Cardiac septum (tissue), 1 donor: ENCODE data around the gene CACNA1A. TPM values are rescaled to one million over a fixed set of nuclear protein-coding genes. Genes with fewer than 3 reads are reported as not detected.

Experiments
- DNase-seq: peaks from one replicate; pipeline ENCODE4 v3.0.0-alpha.2; 2020; ENCODE audit warnings: low spot score
- intact Hi-C: fragments of 100-400 bp; cut with DNase I; formaldehyde crosslinking; loops from one replicate; pipeline ENCODE4 v1.14.0; 2022
- total RNA-seq: library from RNA; stranded (reverse); fragmentation: NEBNext Ultra II Directional; extraction: Animal tissue kit (Norgen Biotek cat#: 25700); gene quantifications from one replicate; pipeline ENCODE4 v1.2.1, GENCODE V29; 2021
- donor health status: DM: no; HTN: no; CAD: no.

The CACNA1A gene
- total RNA-seq, 1 donor from 2014 or later = 1.3 TPM

GRCh38 chr19:13330285-13330684 lies 176.0 kb downstream of the CACNA1A start:
- no peak for DNase-seq
- intact Hi-C loops = no loop called here

DNA sequence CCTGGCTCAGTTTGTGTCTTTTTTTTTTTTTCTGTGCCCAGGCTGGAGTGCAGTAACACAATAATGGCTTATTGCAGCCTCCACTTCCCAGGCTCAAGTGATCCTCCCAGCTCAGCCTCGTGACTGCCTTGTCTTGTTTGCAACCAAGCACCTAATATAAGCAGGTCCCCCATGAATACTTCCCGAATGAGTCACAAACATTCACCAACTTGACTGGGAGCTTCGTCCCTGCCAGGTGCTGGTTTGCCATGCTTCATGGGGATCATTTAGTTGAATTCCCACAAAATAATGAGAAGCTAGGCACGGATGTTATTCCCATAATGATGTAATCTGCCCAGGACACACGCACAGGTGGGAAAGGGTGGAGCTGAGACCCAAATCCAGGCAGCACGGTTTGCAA lies 176.5 kb downstream of the CACNA1A start:
- intact Hi-C loops = no loop called here
- DNase-seq = no peak

DNA sequence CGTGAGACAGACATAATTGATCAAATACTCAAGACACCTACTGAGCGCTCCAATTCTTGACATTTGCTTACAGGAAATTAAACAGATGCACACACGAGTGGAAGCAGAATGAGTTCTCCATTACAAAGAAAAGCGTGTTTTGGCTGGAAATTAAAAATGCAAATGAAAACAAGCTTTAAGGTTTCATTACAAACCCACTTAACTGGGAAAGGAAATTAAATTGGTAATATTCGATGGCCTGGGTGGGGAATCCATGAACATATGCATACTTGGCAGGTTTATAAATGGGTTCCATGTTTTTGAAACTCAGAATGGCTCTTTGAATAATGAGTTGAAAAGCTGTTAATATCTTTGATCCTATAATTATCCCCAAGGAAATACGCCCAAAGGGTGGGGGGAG lies 178.0 kb downstream of the CACNA1A start:
- intact Hi-C loops = no loop called here
- no peak for DNase-seq

DNA sequence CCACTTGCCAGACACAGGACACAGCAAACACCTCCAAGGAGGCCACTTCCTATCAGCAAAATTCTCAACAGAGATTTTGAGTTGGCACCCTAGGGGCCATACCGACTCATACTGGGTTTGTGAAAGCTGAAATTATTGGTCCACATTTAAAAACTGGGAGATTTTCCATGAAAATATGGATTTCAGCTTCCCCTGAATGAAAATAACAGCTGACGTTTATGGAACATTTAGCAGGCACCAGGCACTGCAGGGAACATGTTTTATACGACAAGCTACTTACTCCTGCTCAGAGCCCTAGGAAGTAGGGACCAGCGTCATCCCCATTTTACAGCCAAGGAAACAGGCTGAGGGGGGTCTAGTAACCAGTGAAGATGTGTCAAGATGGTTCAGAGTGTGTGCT lies 186.8 kb downstream of the CACNA1A start:
- DNase-seq = no peak
- intact Hi-C loops = no loop called here

DNA sequence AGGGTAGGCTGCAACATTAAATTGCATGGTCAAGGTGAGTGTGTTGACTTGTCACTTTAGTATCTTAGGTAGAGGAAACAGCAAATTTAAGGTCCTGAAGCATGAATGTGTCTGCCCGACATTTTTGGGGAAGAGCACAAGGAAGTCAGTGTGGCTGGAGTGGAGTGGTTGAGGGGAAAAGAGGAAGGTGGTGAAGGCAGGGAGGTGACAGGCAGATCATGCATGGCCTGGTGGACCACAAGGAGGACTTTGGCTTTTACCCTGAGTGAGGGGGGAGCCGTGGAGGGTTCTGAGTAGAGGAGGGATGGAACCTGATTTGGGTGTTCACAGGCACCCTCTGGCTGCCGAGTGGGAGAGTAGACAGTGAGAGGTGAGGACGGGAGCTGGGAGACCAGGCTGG lies 188.1 kb downstream of the CACNA1A start:
- intact Hi-C loops = no loop called here
- DNase-seq = no peak

- intact Hi-C loops = no loop called here
- DNase-seq = no peak
Observed at GRCh38 chr19:13315495-13315894, 190.8 kb downstream of the CACNA1A start.

DNA sequence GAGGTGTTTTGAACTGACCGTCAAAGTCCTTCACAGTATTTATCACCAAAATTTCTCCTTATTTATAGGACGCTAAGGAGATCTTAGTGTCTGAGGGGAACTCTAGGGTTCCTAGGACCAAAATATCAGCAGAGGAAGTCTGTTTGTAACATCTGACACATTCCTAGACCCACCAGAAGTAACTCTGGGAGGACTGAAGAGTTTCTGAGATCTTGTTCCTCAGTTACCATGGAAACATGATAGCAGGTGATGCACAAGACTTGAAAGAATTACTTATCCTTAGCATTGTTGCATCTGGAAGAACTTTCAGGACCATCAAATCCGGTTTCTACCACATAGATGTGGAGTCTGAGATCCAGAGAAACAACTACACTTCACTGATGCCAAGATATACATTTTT lies 191.5 kb downstream of the CACNA1A start:
- intact Hi-C loops = no loop called here
- DNase-seq = no peak

DNA sequence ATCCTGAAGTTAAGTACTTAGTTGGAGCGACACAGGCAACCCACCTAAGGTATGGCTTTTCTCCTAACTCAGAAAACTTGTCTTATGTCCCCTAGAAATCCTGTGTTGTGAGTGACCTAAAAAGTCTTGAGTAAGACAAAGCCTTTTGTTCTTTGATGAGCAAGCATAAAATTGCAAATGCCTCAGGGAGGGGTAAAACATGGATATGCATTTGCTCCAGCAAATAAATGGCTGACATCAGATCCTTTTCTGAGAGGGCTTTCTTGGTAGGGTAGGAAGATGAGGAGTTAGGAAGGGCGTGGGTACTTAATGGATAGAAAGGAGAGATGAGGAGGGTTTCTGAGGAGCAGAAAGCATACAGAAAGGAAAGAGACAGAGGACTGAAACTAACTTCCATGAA lies 192.4 kb downstream of the CACNA1A start:
- no peak for DNase-seq
- intact Hi-C loops = no loop called here

DNA sequence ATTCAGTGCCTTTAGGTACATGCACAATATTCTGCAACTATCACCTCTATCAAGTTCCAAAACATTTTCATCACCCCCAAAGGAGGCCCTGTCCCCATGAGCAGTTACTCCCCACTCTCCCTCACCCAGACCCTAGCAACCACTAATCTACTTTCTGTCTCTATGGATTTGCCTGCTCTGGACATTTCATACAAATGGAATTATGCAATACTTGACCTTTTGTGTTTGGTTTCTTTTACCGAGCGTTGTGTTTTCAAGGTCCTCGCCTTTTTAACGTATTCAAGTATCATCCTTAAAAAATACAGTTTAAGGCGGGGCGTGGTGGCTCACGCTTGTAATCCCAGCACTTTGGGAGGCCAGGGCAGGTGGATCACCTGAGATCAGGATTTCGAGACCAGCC lies 196.4 kb downstream of the CACNA1A start:
- no peak for DNase-seq

DNA sequence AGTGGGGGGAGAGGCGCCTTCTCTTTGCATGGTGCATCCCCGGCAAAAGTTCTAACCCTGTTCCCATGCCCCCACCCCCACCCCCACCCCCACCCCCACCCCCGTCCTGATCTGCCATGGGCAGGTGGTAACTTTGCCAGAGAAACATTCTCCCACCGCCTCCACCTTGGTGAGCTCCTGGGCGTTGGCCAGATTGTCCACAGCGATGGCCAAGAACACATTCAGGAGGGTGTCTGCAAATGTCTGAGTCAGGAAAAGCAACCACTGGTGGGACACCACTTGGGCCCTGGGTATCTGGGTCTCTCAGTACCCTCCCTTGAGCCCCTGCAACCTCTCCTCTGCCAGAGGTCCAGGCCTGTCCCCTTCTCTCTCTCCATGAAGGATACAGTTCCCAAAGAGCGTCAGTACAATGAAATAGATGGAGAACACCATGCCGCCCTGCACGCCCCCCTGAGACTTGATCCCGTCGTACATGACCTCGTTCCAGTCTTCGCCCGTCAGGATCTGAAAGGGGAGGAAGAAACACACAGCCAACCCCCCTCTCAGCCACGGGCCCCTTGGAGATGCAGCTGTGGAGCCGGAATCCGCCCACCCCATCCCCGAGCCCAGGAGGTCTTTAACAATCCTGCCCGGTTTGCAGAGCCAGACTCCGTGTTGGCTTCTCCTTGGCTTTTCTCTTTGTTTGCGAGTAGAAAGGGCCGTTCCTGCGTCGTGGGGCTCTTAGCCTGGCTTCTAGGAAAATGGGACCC lies 202.7 kb downstream of the CACNA1A start:
- intact Hi-C loops = no loop called here
- DNase-seq = no peak

More for the DNA sequence above, 196.4 kb downstream of the CACNA1A start:
- intact Hi-C loops = no loop called here

DNA sequence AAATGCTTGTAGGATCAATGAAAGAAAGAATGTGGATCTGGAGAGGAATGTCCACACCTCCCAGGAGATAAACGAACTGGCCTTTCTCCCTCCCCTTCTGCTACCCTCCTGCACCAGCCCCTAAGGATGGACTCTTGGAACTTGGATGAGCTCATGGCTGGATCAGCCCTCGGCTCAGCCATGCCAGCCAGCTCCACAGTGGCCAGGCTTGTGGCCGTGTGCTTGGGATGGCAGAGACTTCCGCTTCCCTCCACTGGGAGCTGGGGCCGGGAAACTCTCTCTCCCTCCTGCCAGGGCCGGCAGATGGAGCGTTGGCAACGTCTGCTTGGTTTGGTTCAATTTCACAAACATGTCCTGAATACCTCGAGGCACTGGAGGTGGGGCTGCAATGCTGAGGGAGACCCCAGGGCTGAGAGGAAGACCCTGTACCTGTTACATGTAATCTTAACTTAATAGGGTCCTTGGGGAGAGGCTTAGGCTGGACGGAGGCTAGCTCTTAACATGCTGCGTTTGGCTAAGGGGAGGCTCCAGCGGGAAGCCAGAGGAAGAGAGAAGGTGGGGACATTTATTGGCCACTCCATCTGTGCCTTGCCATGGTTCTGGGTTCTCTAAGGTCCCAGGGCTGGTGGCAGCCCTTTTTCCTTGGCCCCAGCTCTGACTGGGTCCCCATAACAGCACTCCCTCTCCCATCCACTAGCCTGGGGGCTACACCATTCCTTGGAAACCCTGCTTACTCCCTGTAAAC lies 203.6 kb downstream of the CACNA1A start:
- no peak for DNase-seq
- intact Hi-C loops = no loop called here

DNA sequence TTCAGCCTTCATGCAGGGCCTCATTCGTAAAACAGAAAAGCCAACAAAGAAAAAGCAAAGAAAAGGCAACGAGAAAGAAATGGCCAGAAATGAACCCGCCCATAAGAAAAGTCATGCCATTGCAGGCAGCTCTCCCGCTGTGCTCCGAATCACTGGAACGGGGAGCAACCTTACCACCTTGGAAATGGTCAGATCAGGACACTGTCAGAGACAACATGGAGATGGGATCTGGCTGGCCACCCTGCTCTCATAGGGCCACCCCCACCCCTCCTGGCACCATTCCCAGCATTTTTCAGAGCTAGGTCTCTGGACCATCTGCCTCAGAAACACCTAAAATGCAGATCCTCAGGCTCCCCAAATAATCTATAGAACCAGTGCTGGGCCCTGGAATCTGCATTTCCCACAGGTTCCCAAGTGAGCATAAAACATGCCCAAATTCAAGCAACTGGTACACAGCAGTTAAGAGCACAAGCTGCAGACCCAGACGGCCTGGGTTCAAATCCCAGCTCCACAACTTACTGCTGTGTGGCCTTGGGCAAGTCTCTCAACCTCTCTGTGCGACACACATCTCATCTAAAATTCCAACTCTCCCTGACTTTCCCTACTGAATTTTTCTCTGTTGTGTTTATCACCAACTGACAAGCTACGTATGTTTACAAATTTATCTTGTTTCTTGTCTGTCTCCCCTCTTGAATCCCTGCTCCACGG lies 204.5 kb downstream of the CACNA1A start:
- intact Hi-C loops = no loop called here
- DNase-seq = no peak

DNA sequence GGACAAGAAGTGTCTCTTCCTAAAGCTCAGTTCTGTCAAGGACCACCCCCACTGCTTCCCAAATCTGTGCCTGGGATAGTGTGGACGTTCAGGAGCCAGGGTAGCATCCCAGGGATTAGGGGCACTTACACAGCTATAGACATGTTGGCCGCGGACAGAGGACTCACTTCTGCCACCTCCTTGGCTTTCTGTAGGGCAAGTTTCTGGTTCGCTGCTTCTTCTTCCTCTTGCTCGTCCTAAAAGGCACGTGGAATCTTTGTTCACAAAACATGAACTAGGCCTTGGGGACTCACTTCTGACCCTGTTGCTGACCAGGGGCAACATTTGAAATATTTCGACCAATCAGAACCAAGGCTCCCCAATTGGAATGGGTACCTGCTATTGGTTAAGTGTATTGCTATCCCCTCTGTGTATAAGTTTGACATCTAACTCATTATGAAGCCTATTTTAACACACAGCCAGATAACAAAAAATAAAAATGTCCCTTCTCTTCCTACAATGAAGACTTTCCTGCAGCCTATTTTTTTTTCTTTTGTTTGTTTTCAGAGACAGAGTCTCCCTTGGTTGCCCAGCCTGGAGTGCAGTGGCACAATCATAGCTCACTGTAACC lies 205.8 kb downstream of the CACNA1A start:
- intact Hi-C loops = no loop called here
- no peak for DNase-seq

DNA sequence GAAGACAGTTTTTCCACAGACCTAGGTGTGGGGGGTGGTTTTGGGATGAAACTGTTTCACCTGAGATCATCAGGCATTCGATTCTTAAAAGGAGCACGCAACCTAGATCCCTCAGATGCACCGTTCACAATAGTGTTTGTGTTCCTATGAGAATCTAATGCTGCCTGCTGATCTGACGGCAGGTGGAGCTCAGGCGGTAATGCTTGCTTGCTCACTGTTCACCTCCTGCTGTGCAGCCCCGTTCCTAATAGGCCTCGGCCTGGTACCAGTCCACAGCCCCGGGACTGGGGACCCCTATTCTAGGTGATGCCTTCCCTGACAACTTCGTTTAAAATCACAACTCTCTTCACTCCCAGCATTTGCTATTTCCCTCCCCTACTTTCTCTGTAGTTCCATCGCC lies 206.4 kb downstream of the CACNA1A start:
- intact Hi-C loops = no loop called here

GRCh38 chr19:13298565-13299481 lies 207.5 kb downstream of the CACNA1A start:
- no peak for DNase-seq
- intact Hi-C loops = no loop called here

More for the DNA sequence above, 206.4 kb downstream of the CACNA1A start:
- no peak for DNase-seq

DNA sequence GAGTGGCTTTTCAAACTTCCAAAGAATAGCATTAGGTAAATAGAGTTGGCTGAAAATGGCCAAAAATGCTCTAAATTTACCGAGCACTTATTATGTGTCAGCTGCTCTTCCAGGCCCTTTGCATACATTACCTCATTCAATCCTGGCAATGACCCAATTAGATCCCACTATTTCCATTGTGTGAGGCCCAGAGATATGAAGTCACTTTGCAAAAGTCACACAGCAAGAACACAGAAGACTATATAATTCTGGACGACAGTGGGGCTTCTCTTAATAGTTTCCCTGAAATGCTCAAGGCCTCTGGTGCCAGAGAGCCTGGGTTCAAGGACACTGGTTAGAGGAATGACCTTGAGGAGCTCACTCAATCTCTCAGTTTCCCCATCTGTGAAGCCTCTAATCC lies 209.3 kb downstream of the CACNA1A start:
- intact Hi-C loops = no loop called here
- DNase-seq = no peak

DNA sequence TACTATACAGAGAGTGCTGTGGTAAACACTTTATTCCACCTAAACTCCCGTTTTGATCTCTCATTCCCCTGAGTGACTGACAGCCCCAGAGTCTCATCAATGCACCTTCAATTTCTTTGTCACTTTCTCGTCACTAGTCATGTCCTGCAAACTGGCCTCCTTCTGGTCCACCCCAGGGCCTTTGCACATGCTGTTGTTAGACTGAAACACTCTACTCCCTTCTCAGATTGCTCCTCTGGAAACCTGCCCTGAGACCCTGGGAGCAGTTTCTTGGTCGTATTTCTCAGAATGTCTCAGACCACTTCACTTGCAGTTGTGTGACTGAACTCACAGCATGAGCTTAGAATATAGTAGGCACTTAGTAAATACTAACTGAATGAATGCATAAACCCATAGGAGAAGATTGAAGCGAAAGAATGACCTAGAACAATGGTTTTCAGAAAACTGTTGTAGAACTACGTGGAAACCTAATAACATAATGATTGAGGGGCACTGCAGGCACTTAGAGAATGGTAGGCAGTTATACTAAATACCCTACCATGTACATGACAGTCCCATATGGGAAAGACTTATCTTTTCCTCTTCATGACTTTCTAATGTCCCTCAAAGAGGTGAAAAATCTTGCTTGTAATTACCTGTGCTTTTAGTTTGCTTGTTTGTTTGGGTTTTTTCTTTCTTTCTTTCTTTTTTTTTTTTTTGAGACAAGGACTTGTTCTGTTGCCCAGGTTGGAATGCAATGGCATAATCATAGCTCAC lies 211.3 kb downstream of the CACNA1A start:
- no peak for DNase-seq
- intact Hi-C loops = no loop called here

DNA sequence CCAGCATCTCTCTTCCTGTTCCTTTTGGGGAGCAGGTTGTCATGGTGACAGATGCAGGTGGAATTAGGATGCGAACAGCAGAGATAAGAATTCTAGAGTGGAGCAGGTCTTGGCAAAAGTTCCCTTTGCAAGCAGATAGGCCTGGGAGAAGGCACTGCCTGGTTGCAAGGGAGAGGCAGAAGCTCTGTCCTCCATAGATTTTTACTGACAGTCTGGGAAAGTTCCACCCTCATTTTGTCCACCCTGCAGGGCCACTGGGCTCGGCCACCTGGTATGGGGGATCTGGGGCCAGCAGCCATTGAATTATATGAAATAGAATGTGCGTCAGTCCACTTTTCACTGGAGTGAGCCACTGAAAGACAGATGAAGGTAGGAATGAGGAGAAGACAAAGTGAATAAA lies 214.4 kb downstream of the CACNA1A start:
- no peak for DNase-seq
- intact Hi-C loops = no loop called here

DNA sequence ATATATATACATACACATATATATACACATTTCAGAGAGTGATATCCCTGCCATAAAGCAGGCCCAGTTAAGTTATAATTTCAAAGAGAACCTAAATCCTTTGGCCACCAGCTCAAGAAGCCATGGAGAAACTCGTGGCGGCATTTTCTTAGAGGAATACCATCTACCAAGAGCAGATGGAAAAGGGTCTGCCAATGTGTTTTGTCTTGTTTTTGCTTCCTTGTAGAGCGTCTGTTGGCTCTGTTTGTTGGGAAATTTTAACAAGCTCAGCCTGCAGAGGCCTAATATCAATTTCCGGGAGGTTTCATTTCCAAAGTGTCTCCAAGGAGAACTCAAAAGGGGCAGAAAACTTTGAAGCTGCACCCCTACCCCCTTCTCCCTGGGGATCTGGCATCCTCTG lies 215.5 kb downstream of the CACNA1A start:
- intact Hi-C loops = no loop called here
- no peak for DNase-seq
